ENCODE results near the gene JOSD2.

The JOSD2 gene

GRCh38 chr19:50511069-50511822 lies at the start of gene JOSD2:
JOSD2 (minus strand) TSS chr19:50511191; CDS start chr19:50510431, 760 bp downstream.
- DNase-seq, result peak; percentile 94

GRCh38 chr19:50559636-50560035 lies 48.6 kb upstream of the JOSD2 start:
- no peak for DNase-seq

GRCh38 chr19:50558449-50558848 lies 47.5 kb upstream of the JOSD2 start:
- DNase-seq, result no peak

- no peak for DNase-seq
These were observed 47.0 kb upstream of the JOSD2 start for GRCh38 chr19:50558039-50558438.

- DNase-seq, result no peak
These were observed 46.1 kb upstream of the JOSD2 start for GRCh38 chr19:50557009-50557613.

- peak; percentile 71 for DNase-seq
These were observed 45.5 kb upstream of the JOSD2 start for GRCh38 chr19:50556282-50557008.

GRCh38 chr19:50555450-50556281 lies 44.7 kb upstream of the JOSD2 start:
- peak; percentile 41 for DNase-seq

- DNase-seq, result no peak
These were observed 44.0 kb upstream of the JOSD2 start for GRCh38 chr19:50555033-50555432.

GRCh38 chr19:50554212-50554611 lies 43.2 kb upstream of the JOSD2 start:
- DNase-seq, result no peak

GRCh38 chr19:50553134-50553703 lies 42.2 kb upstream of the JOSD2 start:
- DNase-seq, result no peak

- DNase-seq, result no peak
These were observed 41.5 kb upstream of the JOSD2 start for GRCh38 chr19:50552540-50552939.

- DNase-seq, result no peak
These were observed 40.8 kb upstream of the JOSD2 start for GRCh38 chr19:50551715-50552187.

GRCh38 chr19:50551034-50551714 lies 40.2 kb upstream of the JOSD2 start:
- DNase-seq, result no peak

GRCh38 chr19:50550594-50550966 lies 39.6 kb upstream of the JOSD2 start:
- no peak for DNase-seq

GRCh38 chr19:50549927-50550593 lies 39.1 kb upstream of the JOSD2 start:
- no peak for DNase-seq

GRCh38 chr19:50549059-50549926 lies 38.3 kb upstream of the JOSD2 start:
- DNase-seq, result no peak

GRCh38 chr19:50548191-50549058 lies 37.4 kb upstream of the JOSD2 start:
- no peak for DNase-seq

- DNase-seq, result no peak
These were observed 36.6 kb upstream of the JOSD2 start for GRCh38 chr19:50547385-50548190.

Data from NCI-H2227 treated with DMSO at 0.1 percent for 48 hours (cell line).